Iris pigment epithelial cell (primary cell): ENCODE measurements around the gene KIN.
A peak's percentile ranks its signal among the peaks of the same experiment; 100 is the strongest.
"Not testable (repeated sequence)": the region's sequence is repeated elsewhere in the genome, so short reads cannot be mapped to it uniquely, and the experiment has no call there.

Experiments
- DNase-seq: peaks from one replicate; pipeline ENCODE4 v3.0.0-alpha.2; 2011; ENCODE audit warnings: low read depth

KIN gene

GRCh38 chr10:7787857-7788638 is at the start of gene KIN, which contains the start of gene ATP5F1C:
TSS of gene KIN (minus strand) at chr10:7787993. CDS start at chr10:7787933, 60 bp downstream.
TSS of gene ATP5F1C (plus strand) at chr10:7788177. CDS start at chr10:7788208, 31 bp downstream.
- peak; percentile 95 for DNase-seq

- no peak for DNase-seq
Measured at GRCh38 chr10:7836571-7836970, 48.8 kb upstream of the KIN start.

GRCh38 chr10:7834262-7834661 is 46.5 kb upstream of the KIN start:
- no peak for DNase-seq

DNA sequence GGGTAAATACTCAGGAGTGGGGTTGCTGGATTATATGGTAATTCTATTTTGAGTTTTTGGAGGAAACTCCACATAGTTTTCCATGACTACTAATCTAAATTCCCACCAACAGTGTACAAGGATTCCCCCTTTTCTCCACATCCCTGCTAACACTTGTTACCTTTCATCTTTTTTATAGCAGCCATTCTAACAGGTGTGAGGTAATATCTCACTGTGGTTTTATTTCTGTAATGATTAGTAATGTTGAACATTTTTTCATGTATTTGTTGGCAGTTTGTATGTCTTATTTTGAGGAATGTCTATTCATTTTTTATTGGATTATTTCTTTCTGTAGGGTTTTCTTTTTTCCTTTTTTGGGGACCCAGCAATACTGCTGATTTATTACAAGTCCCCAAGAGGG is 45.4 kb upstream of the KIN start:
- DNase-seq = no peak

- no peak for DNase-seq
Measured at GRCh38 chr10:7832060-7832459, 44.3 kb upstream of the KIN start.

DNA sequence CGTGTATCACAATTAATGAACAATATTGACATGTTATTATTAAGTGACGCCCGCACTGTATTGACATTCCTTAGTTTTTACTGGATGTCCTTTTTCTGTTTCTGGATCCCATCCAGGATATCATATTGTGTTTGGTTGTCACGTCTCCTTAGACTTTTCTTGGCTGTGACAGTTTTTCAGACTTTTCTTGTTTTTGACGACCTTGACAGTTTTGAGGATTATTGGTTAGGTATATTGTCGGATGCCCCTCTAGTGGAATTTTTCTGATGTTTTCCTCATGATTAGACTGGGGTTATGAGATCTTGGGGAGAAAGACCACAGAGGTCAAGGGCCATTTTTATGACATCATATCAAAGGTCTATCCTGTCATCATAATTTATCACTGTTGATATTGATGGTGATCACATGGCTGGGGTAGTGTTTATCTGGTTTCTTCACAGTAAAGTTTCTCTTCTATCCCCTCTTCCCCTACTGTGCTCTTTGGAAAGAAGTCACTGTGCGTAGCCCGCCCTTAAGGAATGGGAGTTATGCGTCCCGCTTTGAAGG is 41.6 kb upstream of the KIN start:
- DNase-seq = no peak

- peak; percentile 80 for DNase-seq
Measured at GRCh38 chr10:7826971-7827370, 39.2 kb upstream of the KIN start.

GRCh38 chr10:7824251-7824650 is 36.5 kb upstream of the KIN start:
- no peak for DNase-seq

- DNase-seq = peak; percentile 63
Measured at GRCh38 chr10:7819121-7819460, 31.3 kb upstream of the KIN start.

DNA sequence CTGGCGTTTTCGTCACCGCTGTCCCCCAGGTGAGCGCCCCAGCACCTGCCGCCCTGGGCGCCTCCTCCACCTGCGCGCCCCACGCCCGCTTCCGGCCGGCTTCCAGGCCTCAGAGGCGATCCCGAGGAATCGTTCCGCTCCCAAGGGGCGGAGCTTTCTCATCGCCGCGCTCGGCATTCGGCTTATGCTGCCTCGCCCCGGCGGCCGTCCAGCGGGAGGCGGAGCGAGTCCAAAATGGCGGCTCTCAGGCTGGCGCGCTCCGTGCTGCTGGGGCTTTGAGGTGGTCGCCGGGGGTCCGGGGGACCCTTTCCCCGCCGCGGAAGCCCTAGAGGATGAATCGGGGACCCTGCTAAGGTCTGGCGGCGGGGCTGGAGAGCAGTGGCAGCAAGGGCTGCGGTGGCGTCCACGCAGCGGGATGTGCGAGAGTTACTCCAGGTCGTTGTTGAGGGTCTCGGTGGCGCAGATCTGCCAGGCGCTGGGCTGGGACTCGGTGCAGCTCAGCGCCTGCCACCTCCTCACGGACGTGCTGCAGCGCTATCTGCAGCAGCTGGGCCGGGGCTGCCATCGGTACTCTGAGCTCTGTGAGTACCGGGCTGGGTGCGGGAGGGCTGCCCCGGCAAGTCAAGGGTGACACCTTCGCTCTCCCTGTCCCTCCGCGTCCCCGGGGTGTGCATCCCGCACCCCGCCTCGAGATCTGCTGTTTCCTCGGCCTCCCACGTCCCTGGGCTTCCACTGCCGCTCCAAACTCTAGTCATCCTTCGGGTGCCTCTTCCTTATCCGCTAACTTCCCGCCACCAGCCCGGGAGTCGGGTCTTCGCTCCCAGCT is 30.7 kb upstream of the KIN start, which contains the start of gene TAF3:
TSS of gene TAF3 (plus strand) at position 211 of the 826 bp plus-strand sequence. CDS start at position 416, 205 bp downstream.
- peak; percentile 86 for DNase-seq

DNA sequence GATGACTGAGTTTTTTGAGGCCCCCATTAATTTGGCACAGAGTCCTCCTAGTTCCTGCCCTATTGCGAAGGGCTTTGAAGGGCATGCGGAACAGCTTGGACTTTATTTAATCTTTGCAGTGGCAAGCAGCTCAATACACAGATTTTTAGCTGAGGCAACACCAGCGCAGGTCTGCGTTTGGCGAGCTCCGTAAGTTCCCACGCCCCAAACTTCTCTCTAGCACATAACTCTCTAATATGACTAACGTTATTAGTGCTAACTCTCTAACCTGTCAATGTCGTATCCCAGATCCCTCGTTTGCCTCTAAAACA is 30.1 kb upstream of the KIN start:
- DNase-seq = no peak

GRCh38 chr10:7817576-7817975 is 29.8 kb upstream of the KIN start:
- DNase-seq = no peak

DNA sequence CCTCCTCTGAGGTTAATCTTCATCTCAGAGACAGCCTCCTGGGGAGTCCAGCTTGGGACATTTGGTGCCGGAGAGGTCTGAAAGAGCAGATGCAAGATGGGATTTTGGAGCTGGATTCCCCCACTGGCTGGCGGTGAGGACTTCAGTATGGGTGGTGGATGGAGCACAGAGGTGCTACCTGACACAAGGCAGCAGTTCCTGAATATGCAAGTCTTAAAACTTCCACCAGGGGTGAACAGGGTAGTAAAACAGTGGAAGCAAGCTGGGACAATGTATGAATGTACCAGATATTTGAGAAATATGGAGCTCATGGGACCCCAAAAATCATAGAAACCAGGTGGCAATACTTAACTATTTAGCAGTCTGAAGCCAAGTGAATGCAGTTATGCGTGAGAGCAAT is 25.7 kb upstream of the KIN start:
- no peak for DNase-seq

DNA sequence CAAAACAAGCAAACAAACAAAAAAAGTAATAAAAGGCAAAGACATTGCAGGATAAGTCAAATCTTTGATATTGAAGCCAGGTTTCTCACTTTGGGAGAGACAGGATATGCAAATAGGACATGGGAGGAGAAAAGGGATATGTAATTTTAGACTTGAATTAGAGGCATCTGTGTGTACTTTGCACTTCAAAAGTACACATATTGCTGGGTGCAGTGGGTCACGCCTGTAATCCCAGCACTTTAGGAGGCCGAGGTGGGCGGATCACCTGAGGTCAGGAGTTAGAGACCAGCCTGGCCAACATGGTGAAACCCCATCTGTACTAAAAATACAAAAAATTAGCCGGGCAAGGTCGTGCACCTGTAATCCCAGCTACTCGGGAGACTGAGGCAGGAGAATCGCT is 23.9 kb upstream of the KIN start:
- not testable (repeated sequence) for DNase-seq

GRCh38 chr10:7811000-7811399 is 23.2 kb upstream of the KIN start:
- DNase-seq = no peak

DNA sequence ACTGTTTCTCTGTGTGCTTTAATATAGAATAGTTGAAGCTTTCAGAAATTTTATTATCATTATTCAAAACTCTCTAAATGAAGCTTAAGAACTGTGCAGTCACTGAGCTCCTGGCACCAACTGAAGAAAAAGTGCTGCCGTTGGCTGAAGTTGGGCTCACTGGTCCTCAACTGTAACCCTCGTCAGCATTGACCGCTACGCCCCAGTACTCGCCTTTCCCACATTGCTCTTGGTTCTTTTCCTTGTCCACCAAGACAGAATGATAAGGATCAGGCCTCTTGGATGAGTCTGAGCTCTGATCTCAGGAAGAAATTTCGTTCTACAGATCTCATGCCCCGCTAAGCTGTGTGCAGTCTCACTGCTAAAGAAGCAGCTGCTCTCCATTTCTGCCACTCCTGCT is 22.6 kb upstream of the KIN start:
- DNase-seq = no peak

GRCh38 chr10:7808686-7809267 is 21.0 kb upstream of the KIN start:
- DNase-seq = no peak

DNA sequence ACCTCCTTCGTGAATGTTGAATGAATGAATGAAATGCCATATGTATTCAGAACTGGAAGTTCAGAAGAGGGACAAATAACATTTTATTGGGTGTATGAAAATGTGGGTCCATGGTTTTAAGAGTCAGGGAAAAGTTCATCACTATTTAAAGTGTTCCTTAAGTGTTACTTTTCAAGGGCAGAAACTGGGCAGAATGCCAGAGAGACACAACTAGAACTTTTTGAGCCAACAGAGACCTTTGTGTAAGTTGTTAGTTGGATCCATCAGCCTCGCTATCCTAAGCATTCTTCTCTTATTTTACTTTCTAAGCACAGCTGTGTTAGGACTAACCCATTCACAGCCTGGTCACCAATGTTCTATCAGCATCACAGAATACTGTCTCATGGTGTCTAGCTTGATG is 16.9 kb upstream of the KIN start:
- DNase-seq = no peak

DNA sequence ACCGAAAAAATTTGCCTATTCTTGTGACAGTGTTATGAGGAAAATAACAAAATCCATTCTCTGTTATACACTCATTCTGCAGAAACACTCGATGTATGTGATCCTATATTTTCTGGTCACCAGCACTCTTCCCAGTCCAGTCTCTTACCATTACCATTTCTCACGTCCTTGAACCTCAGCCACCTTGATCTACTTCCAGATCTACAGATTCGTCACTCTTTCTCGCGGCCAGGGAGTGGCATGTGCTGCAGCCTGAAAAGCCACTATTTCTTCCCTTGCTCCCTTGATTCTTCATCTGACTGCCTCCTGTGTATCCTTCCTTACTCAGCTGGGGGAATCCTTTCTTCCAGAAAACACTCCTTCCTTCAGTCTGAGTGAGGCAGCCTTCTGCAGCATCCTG is 16.4 kb upstream of the KIN start:
- DNase-seq = no peak

- no peak for DNase-seq
Measured at GRCh38 chr10:7802606-7803005, 14.8 kb upstream of the KIN start.

- DNase-seq = peak; percentile 98
Measured at GRCh38 chr10:7797582-7797981, 9.8 kb upstream of the KIN start.

GRCh38 chr10:7795605-7796004 is 7.8 kb upstream of the KIN start:
- peak; percentile 88 for DNase-seq
